Activated B cell treated with CpG ODN at 0.5 μM for 24 hours (primary cell): Measurements from ENCODE around the gene KCNQ1OT1. TPM values are rescaled to one million over a fixed set of nuclear protein-coding genes. Genes with fewer than 3 reads are reported as not detected.

ENCODE experiments used
- ATAC-seq: fragments of 200-7000 bp; cut with Tn5 transposase; one replicate; pipeline ENCODE4 v1.10.0; 2021; ENCODE audit warnings: low read depth, mild to moderate bottlenecking, moderate library complexity
- CTCF ChIA-PET: fragments of 350-600 bp; sonication (Branson Sonifier 250); formaldehyde crosslinking; loops from one replicate; lab custom pipeline; 2021; ENCODE audit warnings: antibody characterized with exemption; lab: Charles Lee
- POLR2A ChIA-PET: fragments of 350-600 bp; sonication (Branson Sonifier 250); formaldehyde crosslinking; loops from one replicate; lab custom pipeline; 2021; ENCODE audit warnings: antibody characterized with exemption; lab: Charles Lee
- DNase-seq: peaks from one replicate; pipeline ENCODE4 v3.0.0; 2022
- H3K27ac Mint-ChIP-seq: one replicate; pipeline ENCODE4 v1.8.0; 2020; ENCODE audit warnings: mixed read lengths
- H3K27me3 Mint-ChIP-seq: one replicate; pipeline ENCODE4 v1.8.0; 2021; ENCODE audit warnings: mixed read lengths
- H3K36me3 Mint-ChIP-seq: one replicate; pipeline ENCODE4 v1.8.0; 2021; ENCODE audit warnings: low read depth, mixed read lengths
- H3K4me1 Mint-ChIP-seq: one replicate; pipeline ENCODE4 v1.8.0; 2021; ENCODE audit warnings: mixed read lengths
- H3K4me3 Mint-ChIP-seq: one replicate; pipeline ENCODE4 v1.8.0; 2020; ENCODE audit warnings: mild to moderate bottlenecking, mixed read lengths
- H3K9me3 Mint-ChIP-seq: one replicate; pipeline ENCODE4 v1.8.0; 2020; ENCODE audit warnings: mixed read lengths
- intact Hi-C: fragments of 100-400 bp; cut with micrococcal nuclease; formaldehyde crosslinking; loops from one replicate; pipeline ENCODE4 v1.15.1; 2024
- total RNA-seq: library from RNA; stranded (reverse); gene quantifications from 2 replicates; pipeline ENCODE4 v1.2.3, GENCODE V29; 2022
- TF ChIP-seq, protein P1 (sequence below): fragments of 200-600 bp; IDR thresholded peaks from one replicate; pipeline ENCODE4 v1.8.0; 2022; ENCODE audit warnings: antibody characterized with exemption, mild to moderate bottlenecking

KCNQ1OT1 gene
- total RNA-seq, 1 donor from 2014 or later, result 1.2 TPM

DNA sequence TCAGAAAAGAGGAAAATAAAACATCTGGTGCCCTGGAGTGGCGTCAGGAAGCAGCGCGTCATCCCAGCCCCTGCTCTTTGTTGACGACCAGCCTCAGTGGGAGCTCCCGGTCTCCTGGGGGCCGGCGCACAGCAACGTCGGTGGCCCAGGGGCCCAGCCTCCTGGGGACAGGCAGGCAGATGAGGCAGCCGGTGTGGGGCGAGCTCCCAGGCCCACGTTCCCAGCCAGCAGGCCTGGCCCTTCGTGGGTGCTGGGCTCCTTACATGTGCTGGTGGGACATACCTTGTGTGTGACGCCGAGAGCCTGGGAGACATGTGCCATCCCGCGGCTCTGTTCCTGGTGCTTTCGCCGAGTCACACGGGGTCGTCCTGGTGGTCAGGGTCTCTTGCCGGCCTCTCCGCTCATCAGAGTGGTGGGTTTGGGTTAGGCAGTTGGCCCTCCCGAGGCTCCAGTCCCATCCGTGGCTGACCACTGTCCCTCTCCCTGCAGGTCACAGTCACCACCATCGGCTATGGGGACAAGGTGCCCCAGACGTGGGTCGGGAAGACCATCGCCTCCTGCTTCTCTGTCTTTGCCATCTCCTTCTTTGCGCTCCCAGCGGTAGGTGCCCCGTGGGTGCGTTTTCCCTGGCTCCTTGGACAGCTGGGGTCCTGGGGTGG is 116.7 kb downstream of the KCNQ1OT1 start:
- intact Hi-C loops, result no loop called here
- peak; percentile 9 for DNase-seq
- no peak for ATAC-seq
- TF ChIP-seq, protein P1, sequence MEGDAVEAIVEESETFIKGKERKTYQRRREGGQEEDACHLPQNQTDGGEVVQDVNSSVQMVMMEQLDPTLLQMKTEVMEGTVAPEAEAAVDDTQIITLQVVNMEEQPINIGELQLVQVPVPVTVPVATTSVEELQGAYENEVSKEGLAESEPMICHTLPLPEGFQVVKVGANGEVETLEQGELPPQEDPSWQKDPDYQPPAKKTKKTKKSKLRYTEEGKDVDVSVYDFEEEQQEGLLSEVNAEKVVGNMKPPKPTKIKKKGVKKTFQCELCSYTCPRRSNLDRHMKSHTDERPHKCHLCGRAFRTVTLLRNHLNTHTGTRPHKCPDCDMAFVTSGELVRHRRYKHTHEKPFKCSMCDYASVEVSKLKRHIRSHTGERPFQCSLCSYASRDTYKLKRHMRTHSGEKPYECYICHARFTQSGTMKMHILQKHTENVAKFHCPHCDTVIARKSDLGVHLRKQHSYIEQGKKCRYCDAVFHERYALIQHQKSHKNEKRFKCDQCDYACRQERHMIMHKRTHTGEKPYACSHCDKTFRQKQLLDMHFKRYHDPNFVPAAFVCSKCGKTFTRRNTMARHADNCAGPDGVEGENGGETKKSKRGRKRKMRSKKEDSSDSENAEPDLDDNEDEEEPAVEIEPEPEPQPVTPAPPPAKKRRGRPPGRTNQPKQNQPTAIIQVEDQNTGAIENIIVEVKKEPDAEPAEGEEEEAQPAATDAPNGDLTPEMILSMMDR, result no peak
- POLR2A ChIA-PET, result no interaction called here
- Mint-ChIP-seq H3K27ac (no peak overlapping the region), H3K36me3 (peaks cover 4% of the 10 kb centered on the region), H3K9me3 (no peaks in the 10 kb centered on the region), H3K4me1 (no peaks in the 10 kb centered on the region), H3K4me3 (no peak overlapping the region), H3K27me3 (no peaks in the 10 kb centered on the region)
- CTCF ChIA-PET, result no interaction called here

DNA sequence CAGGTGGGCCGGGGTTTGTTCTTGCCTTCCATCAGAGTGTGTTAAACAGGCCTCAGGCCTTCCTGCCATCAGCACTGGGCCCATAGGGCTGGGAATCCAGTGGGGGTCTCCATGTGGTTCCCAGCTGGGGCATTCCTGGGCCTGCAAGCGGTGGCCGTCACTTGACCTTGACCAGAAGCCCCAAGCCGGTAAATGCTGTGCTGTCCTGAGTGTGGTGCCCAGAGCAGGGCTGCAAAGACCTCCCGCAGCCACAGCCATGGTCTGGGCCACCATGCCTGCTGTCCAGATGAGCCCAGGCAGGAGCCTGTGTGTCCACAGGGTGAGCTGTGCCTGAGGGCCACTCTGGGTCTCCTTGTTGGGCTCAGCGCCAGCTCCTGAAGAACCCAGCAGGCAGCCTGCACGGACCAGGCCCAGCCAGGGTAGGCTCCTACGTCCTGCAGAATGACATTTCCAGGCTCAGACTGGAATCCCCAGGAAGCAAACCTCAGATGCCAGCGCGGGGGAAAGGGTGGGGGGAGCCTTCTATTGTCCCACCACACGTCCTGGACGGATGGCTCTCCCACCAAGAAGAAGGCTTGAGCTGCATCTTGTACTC is 117.3 kb downstream of the KCNQ1OT1 start:
- peaks cover 4% of the 10 kb centered on the region for H3K36me3 Mint-ChIP-seq
- TF ChIP-seq, protein P1, result no peak
- CTCF ChIA-PET, result no interaction called here
- POLR2A ChIA-PET, result no interaction called here
- DNase-seq (peak; percentile 13), ATAC-seq (no peak)
- intact Hi-C loops, result no loop called here
- H3K4me3 Mint-ChIP-seq, result no peak overlapping the region
- H3K9me3 Mint-ChIP-seq, result no peaks in the 10 kb centered on the region
- no peaks in the 10 kb centered on the region for H3K27me3 Mint-ChIP-seq
- H3K27ac Mint-ChIP-seq, result no peak overlapping the region
- H3K4me1 Mint-ChIP-seq, result no peaks in the 10 kb centered on the region

DNA sequence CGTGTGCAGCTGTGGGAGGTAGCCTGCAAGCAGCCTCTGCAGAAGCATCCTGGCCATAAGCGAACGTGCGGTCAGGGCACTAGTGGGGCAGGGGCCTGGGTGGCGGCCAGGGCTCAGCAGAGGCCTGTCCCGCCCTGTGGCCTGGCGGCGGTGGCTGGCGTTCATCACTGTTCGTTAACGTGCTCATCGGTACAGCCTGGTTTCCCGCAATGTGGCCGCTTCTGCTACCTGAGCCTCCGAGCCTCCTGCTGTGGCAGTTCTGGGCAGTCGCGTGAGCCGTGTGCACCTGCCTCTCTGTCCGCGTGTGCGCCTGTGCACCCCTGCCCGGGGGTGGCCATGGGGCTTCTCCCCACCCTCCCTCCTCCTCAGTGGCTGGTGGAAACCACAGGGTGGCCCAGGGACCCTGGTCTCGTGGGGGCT is 117.9 kb downstream of the KCNQ1OT1 start:
- CTCF ChIA-PET, result no interaction called here
- Mint-ChIP-seq H3K27me3 (no peaks in the 10 kb centered on the region), H3K9me3 (no peaks in the 10 kb centered on the region), H3K36me3 (peaks cover 7% of the 10 kb centered on the region), H3K4me3 (no peak overlapping the region), H3K4me1 (no peaks in the 10 kb centered on the region), H3K27ac (no peak overlapping the region)
- no peak for ATAC-seq
- intact Hi-C loops, result no loop called here
- TF ChIP-seq, protein P1, result no peak
- POLR2A ChIA-PET, result no interaction called here
- no peak for DNase-seq

DNA sequence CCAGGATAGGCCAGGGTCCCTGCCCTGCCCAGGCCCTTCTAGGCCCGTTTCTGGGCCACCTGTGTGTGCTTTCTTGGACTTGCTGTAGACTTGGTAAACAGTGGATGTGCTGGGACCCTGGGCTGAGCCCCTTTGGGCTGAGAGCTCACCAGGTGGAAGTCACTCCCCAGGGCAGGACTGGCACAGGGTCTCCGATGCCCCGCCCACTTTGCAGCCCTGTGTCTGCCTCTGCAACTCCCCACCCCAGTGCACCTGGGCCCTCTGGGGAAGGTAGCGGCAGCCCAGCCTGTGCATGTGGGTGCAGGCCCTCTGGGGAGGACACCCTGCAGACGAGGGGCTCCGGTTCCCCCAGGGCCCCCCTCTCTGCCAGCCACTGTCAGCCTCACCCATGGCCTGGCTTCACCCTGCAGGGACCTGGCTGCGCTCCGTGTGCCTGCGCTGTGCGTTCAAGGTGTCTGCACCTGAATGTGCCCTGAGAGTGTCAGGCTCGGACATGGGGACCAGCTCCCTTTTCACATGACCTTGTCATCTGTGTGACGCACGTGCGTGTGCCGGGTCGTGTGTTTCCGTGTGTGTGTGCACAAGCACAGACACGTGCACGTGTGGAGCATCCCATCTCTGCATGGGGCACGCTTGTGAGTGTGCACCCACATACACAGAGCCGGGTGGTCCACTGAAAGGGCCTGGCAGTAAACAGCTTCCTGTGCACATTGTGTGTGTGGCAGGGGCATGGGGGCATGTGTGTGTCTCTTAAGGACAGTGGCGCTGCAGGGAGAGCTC is 118.5 kb downstream of the KCNQ1OT1 start:
- ChIA-PET POLR2A (no interaction called here), CTCF (no interaction called here)
- intact Hi-C loops, result no loop called here
- H3K27me3 Mint-ChIP-seq, result no peaks in the 10 kb centered on the region
- peak; percentile 11 for DNase-seq
- TF ChIP-seq, protein P1, result no peak
- peaks cover 7% of the 10 kb centered on the region for H3K36me3 Mint-ChIP-seq
- no peaks in the 10 kb centered on the region for H3K4me1 Mint-ChIP-seq
- H3K9me3 Mint-ChIP-seq, result no peaks in the 10 kb centered on the region
- H3K27ac Mint-ChIP-seq, result no peak overlapping the region
- no peak for ATAC-seq
- no peak overlapping the region for H3K4me3 Mint-ChIP-seq

- peak; percentile 10 for DNase-seq
- POLR2A ChIA-PET, result no interaction called here
Measured at GRCh38 chr11:2580571-2581001, 119.2 kb downstream of the KCNQ1OT1 start.

More at GRCh38 chr11:2580571-2581001, 119.2 kb downstream of the KCNQ1OT1 start:
- intact Hi-C loops, result no loop called here
- no peaks in the 10 kb centered on the region for H3K9me3 Mint-ChIP-seq
- H3K36me3 Mint-ChIP-seq, result peaks cover 9% of the 10 kb centered on the region
- TF ChIP-seq, protein P1, result no peak
- no peaks in the 10 kb centered on the region for H3K27me3 Mint-ChIP-seq
- no peak for ATAC-seq
- H3K4me3 Mint-ChIP-seq, result no peak overlapping the region
- no peak overlapping the region for H3K27ac Mint-ChIP-seq
- H3K4me1 Mint-ChIP-seq, result no peaks in the 10 kb centered on the region
- CTCF ChIA-PET, result no interaction called here
